K562 (cell line): ENCODE data around the gene PPRC1. TPM values are rescaled to one million over a fixed set of nuclear protein-coding genes. Genes with fewer than 3 reads are reported as not detected.
A peak's percentile ranks its signal among the peaks of the same experiment; 100 is the strongest.

ENCODE experiments used
- DNMT1 ChIP-seq: fragments of 450-650 bp; IDR thresholded peaks from 2 replicates; pipeline ENCODE4 v1.6.1; 2016; ENCODE audit warnings: antibody characterized with exemption, mild to moderate bottlenecking
- FOXM1 ChIP-seq, 2 experiments: fragments of 450-650 bp in 1 of 2; sonication (generic) in 1 of 2; formaldehyde crosslinking in 1 of 2; IDR thresholded peaks; 2 replicates each; pipeline versions ENCODE4 v1.6.1 to v1.9.0; 2017 to 2022; ENCODE audit warnings: low read depth in 2 of 2, mild to moderate bottlenecking in 2 of 2, missing genetic modification reagents in 1 of 2, moderate library complexity in 1 of 2
- FUS ChIP-seq: fragments of 200-400 bp; formaldehyde crosslinking; optimal IDR thresholded peaks from 2 replicates; pipeline ENCODE3; 2017; ENCODE audit warnings: low read depth, low read length
- RBM39 ChIP-seq: fragments of 200-400 bp; formaldehyde crosslinking; optimal IDR thresholded peaks from 2 replicates; pipeline ENCODE3; 2018; ENCODE audit warnings: low read depth, low read length
- RUNX1 ChIP-seq: sonication (generic); IDR thresholded peaks from 2 replicates; pipeline ENCODE4 v1.6.1; 2016; ENCODE audit warnings: antibody characterized with exemption, low read depth
- SETDB1 ChIP-seq: IDR thresholded peaks from one replicate; pipeline ENCODE4 v1.6.1; 2012; ENCODE audit warnings: low read length, control low read depth, inconsistent platforms
- SIX5 ChIP-seq, 2 experiments: IDR thresholded peaks; 2 replicates each; pipeline ENCODE4 v1.6.1; 2011; ENCODE audit warnings: low read length in 2 of 2, borderline replicate concordance in 1 of 2, low read depth in 1 of 2, mild to moderate bottlenecking in 1 of 2, moderate library complexity in 1 of 2; ENCODE audit not compliant: insufficient read depth in 1 of 2
- ZKSCAN8 ChIP-seq: fragments of 200-800 bp; sonication (Bioruptor generic); IDR thresholded peaks from 2 replicates; pipeline ENCODE4 v1.6.1; 2016; ENCODE audit warnings: missing genetic modification characterization, missing compliant biosample characterization
- ZNF165 ChIP-seq: fragments of 250-450 bp; sonication (Bioruptor Pico); IDR thresholded peaks from 2 replicates; pipeline ENCODE4 v1.4.0; 2020; ENCODE audit warnings: borderline replicate concordance
- polyA plus RNA-seq, 8 experiments: library from polyadenylated mRNA; depleted of rRNA in 4 of 8; stranded (reverse) in 5 of 8; unstranded in 3 of 8; fragments of >200 nt; fragmentation: Nextera tagmentation in 2 of 8; fragmentation: Illumina TruSeq in 1 of 8; extraction: Ambion mirVana in 2 of 8; extraction: Trizol in 1 of 8; gene quantifications; 2 replicates each; pipeline versions ENCODE4 v1.2.1 to v1.2.3, GENCODE V29; 2011 to 2014; ENCODE audit warnings: inconsistent platforms in 1 of 8, missing spikeins in 1 of 8
- total RNA-seq, 7 experiments: library from RNA; depleted of rRNA in 6 of 7; stranded (reverse); fragments of >200 nt in 6 of 7; fragmentation: Illumina TruSeq in 2 of 7; extraction: Trizol in 2 of 7; gene quantifications; 2 replicates each; pipeline versions ENCODE4 v1.2.1 to v1.2.3, GENCODE V29; 2011 to 2021; ENCODE audit warnings: low replicate concordance in 1 of 7
- TF ChIP-seq, protein P1 (sequence below): fragments of 450-650 bp; IDR thresholded peaks from 2 replicates; pipeline ENCODE4 v1.6.1; 2016; ENCODE audit warnings: mild to moderate bottlenecking, moderate library complexity
- TF ChIP-seq, protein P2 (sequence below): fragments of 450-650 bp; IDR thresholded peaks from 2 replicates; pipeline ENCODE4 v1.6.1; 2016; ENCODE audit warnings: mild to moderate bottlenecking
- TF ChIP-seq, protein P3 (sequence below): IDR thresholded peaks from 2 replicates; pipeline ENCODE4 v1.6.1; 2011; ENCODE audit not compliant: insufficient read length; ENCODE audit errors: extremely low read depth

Gene PPRC1
- total and polyA plus RNA-seq, 9 of the 15 experiments (the other 6 are each of a cell fraction or from before 2014, with no cell fraction given), result 8.5 to 47.1 (median 16.2) TPM

- TF ChIP-seq, protein P1, sequence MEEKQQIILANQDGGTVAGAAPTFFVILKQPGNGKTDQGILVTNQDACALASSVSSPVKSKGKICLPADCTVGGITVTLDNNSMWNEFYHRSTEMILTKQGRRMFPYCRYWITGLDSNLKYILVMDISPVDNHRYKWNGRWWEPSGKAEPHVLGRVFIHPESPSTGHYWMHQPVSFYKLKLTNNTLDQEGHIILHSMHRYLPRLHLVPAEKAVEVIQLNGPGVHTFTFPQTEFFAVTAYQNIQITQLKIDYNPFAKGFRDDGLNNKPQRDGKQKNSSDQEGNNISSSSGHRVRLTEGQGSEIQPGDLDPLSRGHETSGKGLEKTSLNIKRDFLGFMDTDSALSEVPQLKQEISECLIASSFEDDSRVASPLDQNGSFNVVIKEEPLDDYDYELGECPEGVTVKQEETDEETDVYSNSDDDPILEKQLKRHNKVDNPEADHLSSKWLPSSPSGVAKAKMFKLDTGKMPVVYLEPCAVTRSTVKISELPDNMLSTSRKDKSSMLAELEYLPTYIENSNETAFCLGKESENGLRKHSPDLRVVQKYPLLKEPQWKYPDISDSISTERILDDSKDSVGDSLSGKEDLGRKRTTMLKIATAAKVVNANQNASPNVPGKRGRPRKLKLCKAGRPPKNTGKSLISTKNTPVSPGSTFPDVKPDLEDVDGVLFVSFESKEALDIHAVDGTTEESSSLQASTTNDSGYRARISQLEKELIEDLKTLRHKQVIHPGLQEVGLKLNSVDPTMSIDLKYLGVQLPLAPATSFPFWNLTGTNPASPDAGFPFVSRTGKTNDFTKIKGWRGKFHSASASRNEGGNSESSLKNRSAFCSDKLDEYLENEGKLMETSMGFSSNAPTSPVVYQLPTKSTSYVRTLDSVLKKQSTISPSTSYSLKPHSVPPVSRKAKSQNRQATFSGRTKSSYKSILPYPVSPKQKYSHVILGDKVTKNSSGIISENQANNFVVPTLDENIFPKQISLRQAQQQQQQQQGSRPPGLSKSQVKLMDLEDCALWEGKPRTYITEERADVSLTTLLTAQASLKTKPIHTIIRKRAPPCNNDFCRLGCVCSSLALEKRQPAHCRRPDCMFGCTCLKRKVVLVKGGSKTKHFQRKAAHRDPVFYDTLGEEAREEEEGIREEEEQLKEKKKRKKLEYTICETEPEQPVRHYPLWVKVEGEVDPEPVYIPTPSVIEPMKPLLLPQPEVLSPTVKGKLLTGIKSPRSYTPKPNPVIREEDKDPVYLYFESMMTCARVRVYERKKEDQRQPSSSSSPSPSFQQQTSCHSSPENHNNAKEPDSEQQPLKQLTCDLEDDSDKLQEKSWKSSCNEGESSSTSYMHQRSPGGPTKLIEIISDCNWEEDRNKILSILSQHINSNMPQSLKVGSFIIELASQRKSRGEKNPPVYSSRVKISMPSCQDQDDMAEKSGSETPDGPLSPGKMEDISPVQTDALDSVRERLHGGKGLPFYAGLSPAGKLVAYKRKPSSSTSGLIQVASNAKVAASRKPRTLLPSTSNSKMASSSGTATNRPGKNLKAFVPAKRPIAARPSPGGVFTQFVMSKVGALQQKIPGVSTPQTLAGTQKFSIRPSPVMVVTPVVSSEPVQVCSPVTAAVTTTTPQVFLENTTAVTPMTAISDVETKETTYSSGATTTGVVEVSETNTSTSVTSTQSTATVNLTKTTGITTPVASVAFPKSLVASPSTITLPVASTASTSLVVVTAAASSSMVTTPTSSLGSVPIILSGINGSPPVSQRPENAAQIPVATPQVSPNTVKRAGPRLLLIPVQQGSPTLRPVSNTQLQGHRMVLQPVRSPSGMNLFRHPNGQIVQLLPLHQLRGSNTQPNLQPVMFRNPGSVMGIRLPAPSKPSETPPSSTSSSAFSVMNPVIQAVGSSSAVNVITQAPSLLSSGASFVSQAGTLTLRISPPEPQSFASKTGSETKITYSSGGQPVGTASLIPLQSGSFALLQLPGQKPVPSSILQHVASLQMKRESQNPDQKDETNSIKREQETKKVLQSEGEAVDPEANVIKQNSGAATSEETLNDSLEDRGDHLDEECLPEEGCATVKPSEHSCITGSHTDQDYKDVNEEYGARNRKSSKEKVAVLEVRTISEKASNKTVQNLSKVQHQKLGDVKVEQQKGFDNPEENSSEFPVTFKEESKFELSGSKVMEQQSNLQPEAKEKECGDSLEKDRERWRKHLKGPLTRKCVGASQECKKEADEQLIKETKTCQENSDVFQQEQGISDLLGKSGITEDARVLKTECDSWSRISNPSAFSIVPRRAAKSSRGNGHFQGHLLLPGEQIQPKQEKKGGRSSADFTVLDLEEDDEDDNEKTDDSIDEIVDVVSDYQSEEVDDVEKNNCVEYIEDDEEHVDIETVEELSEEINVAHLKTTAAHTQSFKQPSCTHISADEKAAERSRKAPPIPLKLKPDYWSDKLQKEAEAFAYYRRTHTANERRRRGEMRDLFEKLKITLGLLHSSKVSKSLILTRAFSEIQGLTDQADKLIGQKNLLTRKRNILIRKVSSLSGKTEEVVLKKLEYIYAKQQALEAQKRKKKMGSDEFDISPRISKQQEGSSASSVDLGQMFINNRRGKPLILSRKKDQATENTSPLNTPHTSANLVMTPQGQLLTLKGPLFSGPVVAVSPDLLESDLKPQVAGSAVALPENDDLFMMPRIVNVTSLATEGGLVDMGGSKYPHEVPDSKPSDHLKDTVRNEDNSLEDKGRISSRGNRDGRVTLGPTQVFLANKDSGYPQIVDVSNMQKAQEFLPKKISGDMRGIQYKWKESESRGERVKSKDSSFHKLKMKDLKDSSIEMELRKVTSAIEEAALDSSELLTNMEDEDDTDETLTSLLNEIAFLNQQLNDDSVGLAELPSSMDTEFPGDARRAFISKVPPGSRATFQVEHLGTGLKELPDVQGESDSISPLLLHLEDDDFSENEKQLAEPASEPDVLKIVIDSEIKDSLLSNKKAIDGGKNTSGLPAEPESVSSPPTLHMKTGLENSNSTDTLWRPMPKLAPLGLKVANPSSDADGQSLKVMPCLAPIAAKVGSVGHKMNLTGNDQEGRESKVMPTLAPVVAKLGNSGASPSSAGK, result 0 out of 2 replicates have a peak, but pooled peaks have one; percentile 36
- TF ChIP-seq, protein P2, sequence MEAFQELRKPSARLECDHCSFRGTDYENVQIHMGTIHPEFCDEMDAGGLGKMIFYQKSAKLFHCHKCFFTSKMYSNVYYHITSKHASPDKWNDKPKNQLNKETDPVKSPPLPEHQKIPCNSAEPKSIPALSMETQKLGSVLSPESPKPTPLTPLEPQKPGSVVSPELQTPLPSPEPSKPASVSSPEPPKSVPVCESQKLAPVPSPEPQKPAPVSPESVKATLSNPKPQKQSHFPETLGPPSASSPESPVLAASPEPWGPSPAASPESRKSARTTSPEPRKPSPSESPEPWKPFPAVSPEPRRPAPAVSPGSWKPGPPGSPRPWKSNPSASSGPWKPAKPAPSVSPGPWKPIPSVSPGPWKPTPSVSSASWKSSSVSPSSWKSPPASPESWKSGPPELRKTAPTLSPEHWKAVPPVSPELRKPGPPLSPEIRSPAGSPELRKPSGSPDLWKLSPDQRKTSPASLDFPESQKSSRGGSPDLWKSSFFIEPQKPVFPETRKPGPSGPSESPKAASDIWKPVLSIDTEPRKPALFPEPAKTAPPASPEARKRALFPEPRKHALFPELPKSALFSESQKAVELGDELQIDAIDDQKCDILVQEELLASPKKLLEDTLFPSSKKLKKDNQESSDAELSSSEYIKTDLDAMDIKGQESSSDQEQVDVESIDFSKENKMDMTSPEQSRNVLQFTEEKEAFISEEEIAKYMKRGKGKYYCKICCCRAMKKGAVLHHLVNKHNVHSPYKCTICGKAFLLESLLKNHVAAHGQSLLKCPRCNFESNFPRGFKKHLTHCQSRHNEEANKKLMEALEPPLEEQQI, result no peak
- TF ChIP-seq DNMT1 (no peak), SIX5 (IDR thresholded peaks at IDR 0.05; ENCODE audit: borderline replicate concordance in 1 of 2, insufficient read depth in 1 of 2, low read depth in 1 of 2, low read length in 2 of 2) (no peak), SETDB1 (no peak), ZNF165 (no peak), ZKSCAN8 (CRISPR knock-in tag) (no peak), RUNX1 (no peak), FUS (no peak), RBM39 (no peak), FOXM1 (IDR thresholded peaks at IDR 0.05; ENCODE audit: low read depth) (no peak), FOXM1 (CRISPR knock-in tag; IDR thresholded peaks at IDR 0.05; ENCODE audit: low read depth) (no peak; the same call in 1 of the 2 replicates)
- TF ChIP-seq, protein P3, sequence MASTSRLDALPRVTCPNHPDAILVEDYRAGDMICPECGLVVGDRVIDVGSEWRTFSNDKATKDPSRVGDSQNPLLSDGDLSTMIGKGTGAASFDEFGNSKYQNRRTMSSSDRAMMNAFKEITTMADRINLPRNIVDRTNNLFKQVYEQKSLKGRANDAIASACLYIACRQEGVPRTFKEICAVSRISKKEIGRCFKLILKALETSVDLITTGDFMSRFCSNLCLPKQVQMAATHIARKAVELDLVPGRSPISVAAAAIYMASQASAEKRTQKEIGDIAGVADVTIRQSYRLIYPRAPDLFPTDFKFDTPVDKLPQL, result no peak
Measured at GRCh38 chr10:102133373-102134195, 744 bp downstream of the PPRC1 start (continued).
